Measurements from ENCODE around the gene ABAT. TPM values are rescaled to one million over a fixed set of nuclear protein-coding genes. Genes with fewer than 3 reads are reported as not detected.

Gene ABAT
- total and polyA plus RNA-seq, 2 donors from 2014 or later = 9.6 to 34.0 TPM

- Histone ChIP-seq H3K4me3 (ENCODE audit: low read length in 3 of 3) (no peak overlapping the region), H3K36me3 (ENCODE audit: control insufficient read depth in 2 of 3, insufficient read depth in 3 of 3, low read length in 3 of 3) (peaks cover 13 to 50% (median 46%) of the 10 kb centered on the region in 3 donors), H3K4me1 (ENCODE audit: control insufficient read depth in 2 of 3, insufficient read depth in 2 of 3, low read depth in 1 of 3, low read length in 3 of 3) (no peaks in the 10 kb centered on the region), H3K27ac (ENCODE audit: low read depth in 2 of 2, low read length in 2 of 2) (no peak overlapping the region), H3K27me3 (ENCODE audit: control insufficient read depth, insufficient read depth, low read length) (no peaks in the 10 kb centered on the region), H3K9ac (ENCODE audit: low read length in 3 of 3) (no peak overlapping the region), H3K9me3 (ENCODE audit: control insufficient read depth in 2 of 3, insufficient read depth in 1 of 3, low read length in 3 of 3) (no peaks in the 10 kb centered on the region)
- DNase-seq = no peak
- TF ChIP-seq, protein P1, sequence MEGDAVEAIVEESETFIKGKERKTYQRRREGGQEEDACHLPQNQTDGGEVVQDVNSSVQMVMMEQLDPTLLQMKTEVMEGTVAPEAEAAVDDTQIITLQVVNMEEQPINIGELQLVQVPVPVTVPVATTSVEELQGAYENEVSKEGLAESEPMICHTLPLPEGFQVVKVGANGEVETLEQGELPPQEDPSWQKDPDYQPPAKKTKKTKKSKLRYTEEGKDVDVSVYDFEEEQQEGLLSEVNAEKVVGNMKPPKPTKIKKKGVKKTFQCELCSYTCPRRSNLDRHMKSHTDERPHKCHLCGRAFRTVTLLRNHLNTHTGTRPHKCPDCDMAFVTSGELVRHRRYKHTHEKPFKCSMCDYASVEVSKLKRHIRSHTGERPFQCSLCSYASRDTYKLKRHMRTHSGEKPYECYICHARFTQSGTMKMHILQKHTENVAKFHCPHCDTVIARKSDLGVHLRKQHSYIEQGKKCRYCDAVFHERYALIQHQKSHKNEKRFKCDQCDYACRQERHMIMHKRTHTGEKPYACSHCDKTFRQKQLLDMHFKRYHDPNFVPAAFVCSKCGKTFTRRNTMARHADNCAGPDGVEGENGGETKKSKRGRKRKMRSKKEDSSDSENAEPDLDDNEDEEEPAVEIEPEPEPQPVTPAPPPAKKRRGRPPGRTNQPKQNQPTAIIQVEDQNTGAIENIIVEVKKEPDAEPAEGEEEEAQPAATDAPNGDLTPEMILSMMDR (IDR thresholded peaks at IDR 0.05; ENCODE audit: borderline replicate concordance, extremely low read depth, insufficient read depth) = no peak
- intact Hi-C loops (cut with DNase I) = no loop called here
- FAIRE-seq = no peak
Measured at GRCh38 chr16:8812162-8812843, 137.9 kb downstream of the ABAT start.

DNA sequence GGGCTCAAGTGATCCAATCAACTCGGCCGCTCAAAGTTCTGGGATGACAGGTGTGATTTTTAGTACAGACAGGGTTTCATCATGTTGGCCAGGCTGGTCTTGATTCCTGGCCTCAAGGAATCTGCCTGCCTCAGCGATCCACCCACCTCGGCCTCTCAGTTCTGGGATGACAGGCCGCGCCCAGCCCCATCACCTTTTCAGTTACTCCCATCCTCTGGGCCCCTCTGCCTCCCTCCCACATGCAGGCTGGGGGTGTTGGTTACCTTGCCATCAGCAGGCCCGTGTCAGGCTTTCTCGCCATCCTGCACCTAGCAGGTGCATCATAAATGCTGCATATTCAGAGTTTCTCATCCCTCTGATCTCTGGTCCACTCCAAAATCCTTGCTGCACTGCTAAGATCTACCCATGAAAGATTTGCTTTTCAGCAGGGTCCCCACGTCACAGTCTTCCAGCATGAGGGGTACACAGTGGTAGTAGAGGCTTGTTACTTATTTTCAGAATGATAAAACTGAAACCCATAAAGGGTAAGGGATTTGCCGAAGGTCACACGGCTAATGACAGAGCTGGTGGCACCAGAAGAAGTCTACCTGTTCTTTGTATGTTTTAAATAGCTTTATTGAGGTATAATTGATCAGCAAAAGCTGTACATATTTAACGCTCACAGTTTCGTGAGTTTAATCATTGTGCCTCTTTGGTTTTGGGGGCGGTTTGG lies 139.8 kb downstream of the ABAT start:
- H3K9ac ChIP-seq (ENCODE audit: low read length in 3 of 3) = no peak overlapping the region
- TF ChIP-seq, protein P1 (IDR thresholded peaks at IDR 0.05; ENCODE audit: borderline replicate concordance, extremely low read depth, insufficient read depth) = no peak
- no peaks in the 10 kb centered on the region for H3K9me3 ChIP-seq (ENCODE audit: control insufficient read depth in 2 of 3, insufficient read depth in 1 of 3, low read length in 3 of 3)
- no peak overlapping the region for H3K27ac ChIP-seq (ENCODE audit: low read depth in 2 of 2, low read length in 2 of 2)
- no peaks in the 10 kb centered on the region for H3K4me1 ChIP-seq (ENCODE audit: control insufficient read depth in 2 of 3, insufficient read depth in 2 of 3, low read depth in 1 of 3, low read length in 3 of 3)
- H3K4me3 ChIP-seq (ENCODE audit: low read length in 3 of 3) = no peak overlapping the region
- H3K27me3 ChIP-seq (ENCODE audit: control insufficient read depth, insufficient read depth, low read length) = no peaks in the 10 kb centered on the region
- intact Hi-C loops (cut with DNase I) = no loop called here
- no peak for DNase-seq
- H3K36me3 ChIP-seq (ENCODE audit: control insufficient read depth in 2 of 3, insufficient read depth in 3 of 3, low read length in 3 of 3) = peaks cover 9 to 41% (median 35%) of the 10 kb centered on the region in 3 donors
- no peak for FAIRE-seq

DNA sequence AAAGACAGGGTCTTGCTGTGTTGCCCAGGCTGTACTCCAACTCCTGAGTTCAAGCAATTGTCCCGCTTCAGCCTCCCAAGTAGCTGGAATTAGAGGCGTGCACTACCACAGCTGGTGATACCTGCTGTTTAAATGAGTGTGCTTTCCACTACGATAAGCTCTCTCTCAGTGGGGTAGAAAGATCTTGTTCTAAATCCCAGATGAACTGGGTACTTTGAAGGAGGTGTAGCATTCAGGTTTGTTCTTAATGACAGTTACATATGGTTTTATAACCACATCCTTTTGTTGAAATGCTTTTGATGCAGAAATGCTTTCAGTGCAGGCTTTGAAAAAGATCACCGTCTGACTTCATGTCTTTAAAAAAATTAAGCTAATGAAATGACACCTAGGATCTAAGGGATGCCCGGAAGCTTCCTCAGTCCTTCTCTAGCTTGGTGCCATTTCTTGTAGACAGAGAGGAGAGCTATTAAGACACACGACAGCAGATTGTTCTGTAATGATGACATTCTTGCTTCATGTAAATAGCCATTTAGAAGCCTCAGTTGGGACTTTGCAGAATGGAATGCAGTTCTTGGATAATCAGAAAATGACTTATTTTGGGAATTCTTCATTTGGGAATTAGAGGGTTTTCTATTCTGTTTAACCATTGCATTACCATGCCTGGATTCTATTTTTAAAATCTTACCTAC lies 142.7 kb downstream of the ABAT start:
- intact Hi-C loops (cut with DNase I) = no loop called here
- no peak overlapping the region for H3K9ac ChIP-seq (ENCODE audit: low read length in 3 of 3)
- DNase-seq (no peak), FAIRE-seq (no peak)
- no peak overlapping the region for H3K4me3 ChIP-seq (ENCODE audit: low read length in 3 of 3)
- peaks cover 4 to 28% (median 25%) of the 10 kb centered on the region in 3 donors for H3K36me3 ChIP-seq (ENCODE audit: control insufficient read depth in 2 of 3, insufficient read depth in 3 of 3, low read length in 3 of 3)
- no peaks in the 10 kb centered on the region for H3K4me1 ChIP-seq (ENCODE audit: control insufficient read depth in 2 of 3, insufficient read depth in 2 of 3, low read depth in 1 of 3, low read length in 3 of 3)
- no peaks in the 10 kb centered on the region for H3K27me3 ChIP-seq (ENCODE audit: control insufficient read depth, insufficient read depth, low read length)
- H3K9me3 ChIP-seq (ENCODE audit: control insufficient read depth in 2 of 3, insufficient read depth in 1 of 3, low read length in 3 of 3) = no peaks in the 10 kb centered on the region
- H3K27ac ChIP-seq (ENCODE audit: low read depth in 2 of 2, low read length in 2 of 2) = no peak overlapping the region
- TF ChIP-seq, protein P1 (IDR thresholded peaks at IDR 0.05; ENCODE audit: borderline replicate concordance, extremely low read depth, insufficient read depth) = no peak
